K562 (cell line): ENCODE measurements around the gene SFI1.

Experiments
- FOXJ3 ChIP-seq: sonication (generic); formaldehyde crosslinking; IDR thresholded peaks from 2 replicates; pipeline ENCODE4 v1.4.0; 2020; ENCODE audit warnings: mild to moderate bottlenecking, missing genetic modification reagents
- NBN ChIP-seq: fragments of 450-650 bp; IDR thresholded peaks from 2 replicates; pipeline ENCODE4 v1.6.1; 2016; ENCODE audit warnings: low read depth, mild to moderate bottlenecking
- POLR2A ChIP-seq: fragments of 450-650 bp; conservative IDR thresholded peaks from 2 replicates; pipeline ENCODE4 v1.6.1; 2016
- RCOR1 ChIP-seq, 2 experiments: IDR thresholded peaks; 2 replicates each; pipeline ENCODE4 v1.6.1; 2012; ENCODE audit warnings: low read depth in 2 of 2, low read length in 2 of 2, borderline replicate concordance in 1 of 2, improper control_type of control experiment in 1 of 2
- TCF7 ChIP-seq: sonication (generic); IDR thresholded peaks from 2 replicates; pipeline ENCODE4 v1.6.1; 2016; ENCODE audit warnings: antibody characterized with exemption, borderline replicate concordance
- ZNF121 ChIP-seq: sonication (generic); formaldehyde crosslinking; conservative IDR thresholded peaks from 2 replicates; pipeline ENCODE4 v1.8.0; 2022; ENCODE audit warnings: missing genetic modification reagents
- TF ChIP-seq, protein P1 (sequence below): sonication (generic); formaldehyde crosslinking; IDR thresholded peaks from 2 replicates; pipeline ENCODE4 v1.8.0; 2022; ENCODE audit warnings: mild to moderate bottlenecking, low read depth, missing genetic modification reagents
- TF ChIP-seq, protein P2 (sequence below), 3 experiments: IDR thresholded peaks in 2 of 3; conservative IDR thresholded peaks in 1 of 3; 2 replicates each; pipeline ENCODE4 v1.5.1; 2011 to 2012; ENCODE audit warnings: low read length in 3 of 3, mild to moderate bottlenecking in 3 of 3, control low read depth in 2 of 3, improper control_type of control experiment in 1 of 3, inconsistent platforms in 1 of 3, low read depth in 1 of 3, mixed read lengths in 1 of 3, moderate library complexity in 1 of 3; ENCODE audit not compliant: insufficient read depth in 2 of 3
- TF ChIP-seq, protein P3 (sequence below): sonication (generic); formaldehyde crosslinking; IDR thresholded peaks from 2 replicates; pipeline ENCODE4 v1.8.1; 2023; ENCODE audit warnings: mild to moderate bottlenecking, missing genetic modification reagents, moderate library complexity
- TF ChIP-seq, protein P4 (sequence below): sonication (generic); formaldehyde crosslinking; IDR thresholded peaks from 2 replicates; pipeline ENCODE4 v1.8.1; 2023; ENCODE audit warnings: mild to moderate bottlenecking, missing genetic modification reagents
- TF ChIP-seq, protein P5 (sequence below): sonication (generic); formaldehyde crosslinking; IDR thresholded peaks from 2 replicates; pipeline ENCODE4 v1.5.0; 2020; ENCODE audit warnings: missing genetic modification reagents
- TF ChIP-seq, protein P6 (sequence below): sonication (generic); formaldehyde crosslinking; IDR thresholded peaks from 2 replicates; pipeline ENCODE4 v1.8.1; 2022; ENCODE audit warnings: missing genetic modification reagents

DNA sequence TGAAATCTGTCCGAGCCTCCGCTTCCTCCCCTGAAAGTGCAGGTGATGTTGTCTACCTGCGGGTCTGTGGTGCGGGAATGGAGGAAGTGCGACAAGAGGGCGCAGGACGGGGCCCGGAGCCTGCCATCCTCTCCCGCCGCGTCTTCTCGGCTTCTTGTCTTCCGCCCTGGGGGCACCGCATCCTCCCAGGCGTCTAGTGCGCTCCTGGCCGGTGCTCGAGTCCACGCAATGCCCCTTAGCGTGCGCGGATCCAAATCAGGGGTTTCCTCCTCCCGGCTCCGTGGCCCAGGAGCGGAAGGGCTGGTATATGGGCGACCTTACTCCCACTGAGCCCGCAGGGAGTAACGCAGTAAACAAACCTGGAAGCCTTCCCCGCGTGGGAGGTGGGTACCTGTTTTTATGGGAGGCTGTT is 405 bp downstream of the SFI1 start:
- TF ChIP-seq, protein P1, sequence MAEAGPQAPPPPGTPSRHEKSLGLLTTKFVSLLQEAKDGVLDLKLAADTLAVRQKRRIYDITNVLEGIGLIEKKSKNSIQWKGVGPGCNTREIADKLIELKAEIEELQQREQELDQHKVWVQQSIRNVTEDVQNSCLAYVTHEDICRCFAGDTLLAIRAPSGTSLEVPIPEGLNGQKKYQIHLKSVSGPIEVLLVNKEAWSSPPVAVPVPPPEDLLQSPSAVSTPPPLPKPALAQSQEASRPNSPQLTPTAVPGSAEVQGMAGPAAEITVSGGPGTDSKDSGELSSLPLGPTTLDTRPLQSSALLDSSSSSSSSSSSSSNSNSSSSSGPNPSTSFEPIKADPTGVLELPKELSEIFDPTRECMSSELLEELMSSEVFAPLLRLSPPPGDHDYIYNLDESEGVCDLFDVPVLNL (CRISPR knock-in tag): no peak
- TF ChIP-seq, protein P2, sequence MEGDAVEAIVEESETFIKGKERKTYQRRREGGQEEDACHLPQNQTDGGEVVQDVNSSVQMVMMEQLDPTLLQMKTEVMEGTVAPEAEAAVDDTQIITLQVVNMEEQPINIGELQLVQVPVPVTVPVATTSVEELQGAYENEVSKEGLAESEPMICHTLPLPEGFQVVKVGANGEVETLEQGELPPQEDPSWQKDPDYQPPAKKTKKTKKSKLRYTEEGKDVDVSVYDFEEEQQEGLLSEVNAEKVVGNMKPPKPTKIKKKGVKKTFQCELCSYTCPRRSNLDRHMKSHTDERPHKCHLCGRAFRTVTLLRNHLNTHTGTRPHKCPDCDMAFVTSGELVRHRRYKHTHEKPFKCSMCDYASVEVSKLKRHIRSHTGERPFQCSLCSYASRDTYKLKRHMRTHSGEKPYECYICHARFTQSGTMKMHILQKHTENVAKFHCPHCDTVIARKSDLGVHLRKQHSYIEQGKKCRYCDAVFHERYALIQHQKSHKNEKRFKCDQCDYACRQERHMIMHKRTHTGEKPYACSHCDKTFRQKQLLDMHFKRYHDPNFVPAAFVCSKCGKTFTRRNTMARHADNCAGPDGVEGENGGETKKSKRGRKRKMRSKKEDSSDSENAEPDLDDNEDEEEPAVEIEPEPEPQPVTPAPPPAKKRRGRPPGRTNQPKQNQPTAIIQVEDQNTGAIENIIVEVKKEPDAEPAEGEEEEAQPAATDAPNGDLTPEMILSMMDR (IDR thresholded peaks at IDR 0.05 in 2 of 3, conservative IDR thresholded peaks at IDR 0.05 in 1 of 3; ENCODE audit: insufficient read depth in 2 of 3, low read depth in 1 of 3, low read length in 3 of 3): no peak
- TF ChIP-seq, protein P3, sequence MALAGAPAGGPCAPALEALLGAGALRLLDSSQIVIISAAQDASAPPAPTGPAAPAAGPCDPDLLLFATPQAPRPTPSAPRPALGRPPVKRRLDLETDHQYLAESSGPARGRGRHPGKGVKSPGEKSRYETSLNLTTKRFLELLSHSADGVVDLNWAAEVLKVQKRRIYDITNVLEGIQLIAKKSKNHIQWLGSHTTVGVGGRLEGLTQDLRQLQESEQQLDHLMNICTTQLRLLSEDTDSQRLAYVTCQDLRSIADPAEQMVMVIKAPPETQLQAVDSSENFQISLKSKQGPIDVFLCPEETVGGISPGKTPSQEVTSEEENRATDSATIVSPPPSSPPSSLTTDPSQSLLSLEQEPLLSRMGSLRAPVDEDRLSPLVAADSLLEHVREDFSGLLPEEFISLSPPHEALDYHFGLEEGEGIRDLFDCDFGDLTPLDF (CRISPR knock-in tag): no peak
- TF ChIP-seq, protein P4, sequence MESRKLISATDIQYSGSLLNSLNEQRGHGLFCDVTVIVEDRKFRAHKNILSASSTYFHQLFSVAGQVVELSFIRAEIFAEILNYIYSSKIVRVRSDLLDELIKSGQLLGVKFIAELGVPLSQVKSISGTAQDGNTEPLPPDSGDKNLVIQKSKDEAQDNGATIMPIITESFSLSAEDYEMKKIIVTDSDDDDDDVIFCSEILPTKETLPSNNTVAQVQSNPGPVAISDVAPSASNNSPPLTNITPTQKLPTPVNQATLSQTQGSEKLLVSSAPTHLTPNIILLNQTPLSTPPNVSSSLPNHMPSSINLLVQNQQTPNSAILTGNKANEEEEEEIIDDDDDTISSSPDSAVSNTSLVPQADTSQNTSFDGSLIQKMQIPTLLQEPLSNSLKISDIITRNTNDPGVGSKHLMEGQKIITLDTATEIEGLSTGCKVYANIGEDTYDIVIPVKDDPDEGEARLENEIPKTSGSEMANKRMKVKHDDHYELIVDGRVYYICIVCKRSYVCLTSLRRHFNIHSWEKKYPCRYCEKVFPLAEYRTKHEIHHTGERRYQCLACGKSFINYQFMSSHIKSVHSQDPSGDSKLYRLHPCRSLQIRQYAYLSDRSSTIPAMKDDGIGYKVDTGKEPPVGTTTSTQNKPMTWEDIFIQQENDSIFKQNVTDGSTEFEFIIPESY: no peak
- TF ChIP-seq, protein P5, sequence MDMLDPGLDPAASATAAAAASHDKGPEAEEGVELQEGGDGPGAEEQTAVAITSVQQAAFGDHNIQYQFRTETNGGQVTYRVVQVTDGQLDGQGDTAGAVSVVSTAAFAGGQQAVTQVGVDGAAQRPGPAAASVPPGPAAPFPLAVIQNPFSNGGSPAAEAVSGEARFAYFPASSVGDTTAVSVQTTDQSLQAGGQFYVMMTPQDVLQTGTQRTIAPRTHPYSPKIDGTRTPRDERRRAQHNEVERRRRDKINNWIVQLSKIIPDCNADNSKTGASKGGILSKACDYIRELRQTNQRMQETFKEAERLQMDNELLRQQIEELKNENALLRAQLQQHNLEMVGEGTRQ: 0 out of 2 replicates have a peak, but pooled peaks have one; percentile 1
- TF ChIP-seq, protein P6, sequence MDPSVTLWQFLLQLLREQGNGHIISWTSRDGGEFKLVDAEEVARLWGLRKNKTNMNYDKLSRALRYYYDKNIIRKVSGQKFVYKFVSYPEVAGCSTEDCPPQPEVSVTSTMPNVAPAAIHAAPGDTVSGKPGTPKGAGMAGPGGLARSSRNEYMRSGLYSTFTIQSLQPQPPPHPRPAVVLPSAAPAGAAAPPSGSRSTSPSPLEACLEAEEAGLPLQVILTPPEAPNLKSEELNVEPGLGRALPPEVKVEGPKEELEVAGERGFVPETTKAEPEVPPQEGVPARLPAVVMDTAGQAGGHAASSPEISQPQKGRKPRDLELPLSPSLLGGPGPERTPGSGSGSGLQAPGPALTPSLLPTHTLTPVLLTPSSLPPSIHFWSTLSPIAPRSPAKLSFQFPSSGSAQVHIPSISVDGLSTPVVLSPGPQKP: no peak
- no peak for TF ChIP-seq FOXJ3 (CRISPR knock-in tag)
- no peak for TF ChIP-seq RCOR1 (IDR thresholded peaks at IDR 0.05; ENCODE audit: borderline replicate concordance in 1 of 2, low read depth in 2 of 2, low read length in 2 of 2)
- no peak for TF ChIP-seq ZNF121 (CRISPR knock-in tag)
- TF ChIP-seq POLR2A: no peak
- TF ChIP-seq TCF7: no peak
- TF ChIP-seq NBN: no peak
